GM21515 (cell line): ENCODE results near the gene C18orf63.
"Not testable (repeated sequence)": the region's sequence is repeated elsewhere in the genome, so short reads cannot be mapped to it uniquely, and the experiment has no call there.

Experiments
- ATAC-seq: cut with Tn5 transposase; IDR thresholded peaks from one replicate; pipeline ENCODE4 v1.9.1; 2021; ENCODE audit not compliant: unreplicated experiment

C18orf63 gene

DNA sequence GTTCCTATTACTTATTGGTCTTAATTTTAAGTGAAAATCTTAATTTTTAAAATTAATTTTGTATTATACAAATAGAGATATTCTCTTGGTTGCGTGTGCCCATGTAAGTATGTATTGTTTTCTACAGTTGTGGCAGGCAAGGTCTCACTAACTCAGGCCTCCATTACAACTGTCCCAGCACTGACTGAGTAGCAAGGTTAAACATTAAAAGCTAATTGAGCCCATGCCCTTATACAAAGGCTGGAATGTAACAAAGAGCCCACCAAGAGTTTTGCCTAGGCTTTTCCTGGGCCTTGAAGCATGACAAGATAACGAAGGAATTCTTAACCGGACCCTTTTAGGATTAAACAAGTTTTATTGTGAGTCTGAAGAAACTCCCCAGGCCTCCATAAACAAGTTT is 11.2 kb downstream of the C18orf63 start:
- ATAC-seq, result not testable (repeated sequence)

DNA sequence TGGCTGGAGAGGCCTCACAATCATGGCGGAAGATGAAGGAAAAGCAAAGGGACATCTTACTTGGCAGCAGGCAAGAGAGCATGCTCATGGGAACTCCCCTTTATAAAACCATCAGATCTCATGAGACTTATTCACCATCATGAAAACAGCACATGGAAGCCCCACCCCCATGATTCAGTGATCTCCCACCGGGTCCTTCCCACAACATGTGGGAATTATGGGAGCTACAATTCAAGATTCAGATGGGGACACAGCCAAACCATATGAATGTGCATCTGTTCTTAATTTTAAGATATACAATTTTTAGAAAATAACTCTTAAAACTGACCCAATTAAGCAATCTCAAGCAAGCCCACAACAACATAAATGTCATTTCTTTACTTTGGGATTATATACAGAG is 12.6 kb downstream of the C18orf63 start:
- no peak for ATAC-seq

DNA sequence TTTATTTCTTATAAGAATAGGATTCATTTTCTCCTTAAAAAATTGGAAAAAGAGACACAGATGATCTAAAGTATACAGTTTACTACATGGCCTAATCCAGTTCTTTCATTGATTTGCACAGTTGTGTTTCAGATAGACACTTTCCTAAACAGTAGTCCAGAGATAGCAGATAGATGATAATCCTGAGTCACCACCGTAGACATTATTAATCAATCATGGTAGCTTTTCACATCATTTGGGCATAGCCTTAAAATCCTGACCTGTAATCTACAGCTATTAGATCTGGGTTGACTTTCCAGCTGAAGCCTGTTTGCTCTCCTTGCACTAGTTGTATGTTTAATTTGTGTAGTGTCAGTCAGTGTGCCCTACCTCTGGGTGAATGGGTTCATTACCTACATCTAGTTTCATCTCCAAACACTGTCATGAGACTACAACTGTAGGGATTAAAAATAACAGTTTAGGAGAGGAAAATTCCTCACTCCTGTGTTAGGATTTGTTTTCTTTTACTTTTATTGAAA is 14.1 kb downstream of the C18orf63 start:
- ATAC-seq, result no peak

DNA sequence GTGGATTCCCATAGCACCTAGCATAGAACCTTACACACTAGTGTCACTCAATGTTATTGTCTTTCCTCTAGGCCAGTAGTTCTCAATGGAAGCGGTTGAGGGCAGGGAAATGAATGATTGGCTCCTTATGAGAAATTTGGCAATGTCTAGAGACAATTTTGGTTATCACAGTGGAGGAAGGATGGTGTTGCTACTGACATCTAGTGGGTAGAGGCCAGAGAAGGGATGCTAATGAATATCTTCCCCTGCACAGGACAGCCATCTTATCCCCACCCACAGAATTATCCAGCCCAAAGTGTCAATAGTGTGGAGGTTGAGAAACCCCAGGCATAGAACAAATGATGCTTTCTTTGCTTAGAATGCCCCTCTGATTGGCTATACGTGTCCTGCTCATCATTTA is 15.8 kb downstream of the C18orf63 start:
- ATAC-seq, result no peak

DNA sequence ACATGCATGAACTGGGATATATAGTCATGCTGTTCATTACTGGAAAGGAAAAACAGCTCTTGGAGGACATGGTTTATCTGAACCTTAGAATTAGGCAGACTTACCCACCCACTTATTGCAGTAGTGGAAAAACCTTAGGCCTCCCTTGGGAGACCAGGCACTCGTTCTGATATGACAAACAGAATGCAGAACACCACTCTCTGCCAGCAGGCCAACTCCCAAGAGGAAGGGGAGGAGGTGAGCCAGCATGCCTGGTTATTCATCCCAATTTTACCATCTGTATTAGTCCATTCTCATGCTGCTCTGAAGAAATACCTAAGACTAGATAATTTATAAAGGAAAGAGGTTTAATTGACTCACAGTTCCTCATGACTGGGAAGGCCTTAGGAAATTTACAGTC is 17.5 kb downstream of the C18orf63 start:
- no peak for ATAC-seq

DNA sequence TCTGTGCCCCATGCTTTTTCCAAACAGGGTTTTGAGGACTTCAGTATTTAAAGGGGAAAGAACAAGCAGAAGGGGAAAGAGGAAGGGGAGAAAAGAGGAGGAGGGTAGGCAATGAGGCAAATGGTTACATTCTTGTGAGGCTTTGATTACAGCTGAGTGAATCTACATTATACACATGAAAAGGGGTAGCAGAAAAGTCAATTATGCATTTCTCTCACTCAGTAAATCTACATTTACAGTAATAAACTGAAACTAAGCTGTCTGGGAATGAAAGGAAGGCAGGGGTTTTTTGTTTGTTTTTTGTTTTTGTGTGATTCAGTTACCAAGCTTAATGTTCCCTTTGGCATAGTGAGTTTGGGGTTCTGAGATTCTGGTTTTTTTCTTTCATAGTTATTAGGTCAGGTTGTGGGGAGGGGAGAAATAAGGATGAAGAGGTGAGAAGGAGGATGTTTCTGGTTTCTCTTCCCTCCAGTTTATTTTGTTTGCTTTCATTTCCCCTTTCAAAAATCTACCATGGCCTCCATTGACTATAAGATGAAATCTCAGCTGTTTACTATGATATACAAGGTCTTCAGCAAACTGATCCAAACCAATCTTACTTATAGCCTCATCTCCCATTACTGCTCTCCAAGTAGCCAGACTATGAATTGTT is 18.7 kb downstream of the C18orf63 start:
- peak; percentile 66 for ATAC-seq

DNA sequence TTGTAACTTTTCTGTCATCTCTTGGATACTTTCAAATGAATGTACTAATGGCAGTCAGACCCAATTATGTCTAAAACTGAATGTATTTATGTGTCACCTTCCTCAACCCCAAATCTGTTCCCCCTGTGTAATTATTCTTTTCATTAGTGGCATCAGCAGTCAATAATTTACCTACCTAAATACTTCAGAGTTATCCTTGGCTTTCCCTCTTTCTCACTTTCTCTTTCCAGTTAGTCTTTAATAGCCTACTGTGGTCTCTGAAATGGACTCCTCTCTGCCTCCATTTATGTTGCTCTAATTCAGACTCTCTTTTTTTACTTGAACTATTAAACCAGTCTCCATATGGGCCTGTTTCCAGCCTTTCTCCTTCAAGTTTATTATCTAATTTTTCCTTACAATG is 21.0 kb downstream of the C18orf63 start:
- no peak for ATAC-seq

DNA sequence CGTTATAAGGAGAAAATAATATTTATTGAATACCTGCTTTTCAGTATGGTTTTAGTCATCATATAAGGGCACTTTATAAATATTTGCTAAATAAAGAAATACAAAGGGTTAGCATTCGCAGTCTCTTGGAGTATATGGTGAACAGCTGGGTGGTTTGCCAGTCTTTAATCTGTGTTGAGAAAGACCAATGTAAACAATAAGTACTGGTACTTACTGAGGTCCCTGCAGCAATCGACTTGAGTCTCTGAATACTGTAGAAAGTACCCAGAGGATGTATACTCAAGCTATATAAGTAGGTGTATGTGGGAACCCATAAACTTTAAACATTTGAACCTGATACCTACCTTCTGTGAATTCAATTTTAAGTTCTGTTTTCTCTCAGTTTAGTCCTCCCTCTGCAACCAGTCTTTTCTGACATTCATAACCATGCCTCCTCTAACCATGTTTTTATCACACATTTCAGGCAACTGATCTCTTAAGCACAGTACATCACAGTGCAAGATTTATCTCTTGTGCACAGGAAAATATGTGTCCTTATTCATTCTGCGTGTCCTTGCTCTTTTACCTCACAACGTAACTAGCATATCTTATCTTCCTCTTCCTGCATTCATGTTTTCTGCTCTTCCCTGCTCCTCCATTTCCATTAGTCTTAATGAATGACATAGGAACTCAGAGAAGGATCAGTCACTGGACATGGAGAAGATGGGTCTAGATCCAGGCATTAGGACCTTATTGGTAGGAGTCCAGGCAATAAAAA is 21.7 kb downstream of the C18orf63 start:
- no peak for ATAC-seq

DNA sequence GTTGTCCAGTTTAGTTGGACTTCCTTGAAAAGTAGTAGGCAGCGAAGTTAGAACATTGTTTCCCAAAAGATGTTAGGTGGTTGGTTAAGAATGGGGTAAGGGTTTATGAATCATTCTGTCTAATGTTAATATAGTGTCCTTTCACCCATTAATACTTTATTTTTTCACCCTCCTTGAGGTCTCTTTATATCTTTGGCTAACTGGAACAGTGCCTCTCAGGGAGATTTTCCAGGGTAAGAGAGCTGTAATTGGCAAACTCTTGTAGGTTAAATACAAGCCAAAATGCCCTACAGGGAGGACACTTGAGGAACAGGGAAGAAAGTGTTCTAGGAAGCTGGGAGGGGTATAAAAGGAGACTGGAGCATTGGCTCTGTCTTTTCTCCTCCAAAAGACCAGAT is 22.3 kb downstream of the C18orf63 start:
- no peak for ATAC-seq

DNA sequence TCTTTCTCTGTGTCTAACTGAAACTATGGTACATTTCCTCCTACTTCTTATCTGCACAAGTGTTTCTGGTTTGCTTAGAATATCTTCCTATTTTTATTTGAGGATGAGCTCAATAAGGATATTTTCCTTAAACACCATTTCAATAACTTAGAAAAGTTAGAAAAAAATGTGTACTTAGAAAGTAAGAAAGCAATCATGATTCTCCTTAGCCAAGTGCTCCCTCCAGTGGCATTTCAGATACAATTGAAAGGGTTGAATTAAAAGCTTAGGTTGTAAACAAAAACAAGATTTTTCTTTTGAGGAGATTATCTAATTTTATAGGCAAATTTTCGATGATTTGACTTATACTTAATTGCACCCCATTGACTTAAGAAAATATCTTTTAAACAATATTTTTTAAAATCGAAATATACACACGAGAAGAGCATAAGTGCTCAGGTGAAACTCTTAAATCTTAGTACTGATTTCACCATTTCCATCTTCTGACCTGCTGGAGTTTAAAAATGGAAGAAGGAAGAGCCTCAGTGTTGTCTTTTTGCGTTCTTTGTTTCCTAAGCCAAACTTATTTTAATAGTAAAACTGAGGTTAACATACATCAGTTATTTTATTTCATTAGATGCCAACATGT is 26.9 kb downstream of the C18orf63 start:
- ATAC-seq, result no peak

DNA sequence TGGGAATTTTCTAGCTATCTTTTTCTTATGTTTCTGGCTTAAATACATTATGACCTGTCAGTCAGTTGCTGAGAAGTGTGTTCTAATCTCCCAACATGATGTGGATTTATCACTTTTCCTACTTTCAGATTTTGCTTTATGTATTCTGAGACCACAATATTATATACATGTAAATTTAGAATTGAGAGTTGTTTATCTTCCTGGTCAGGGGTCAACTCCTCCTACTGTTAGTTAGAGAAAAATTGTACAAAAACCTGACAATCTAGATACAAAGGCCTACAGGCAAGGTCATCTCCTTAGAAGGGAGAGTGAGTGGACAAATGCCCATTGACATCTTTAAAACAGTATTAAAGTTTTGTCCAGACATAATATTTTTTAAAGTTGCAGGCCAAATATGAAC is 30.6 kb downstream of the C18orf63 start:
- ATAC-seq, result no peak

DNA sequence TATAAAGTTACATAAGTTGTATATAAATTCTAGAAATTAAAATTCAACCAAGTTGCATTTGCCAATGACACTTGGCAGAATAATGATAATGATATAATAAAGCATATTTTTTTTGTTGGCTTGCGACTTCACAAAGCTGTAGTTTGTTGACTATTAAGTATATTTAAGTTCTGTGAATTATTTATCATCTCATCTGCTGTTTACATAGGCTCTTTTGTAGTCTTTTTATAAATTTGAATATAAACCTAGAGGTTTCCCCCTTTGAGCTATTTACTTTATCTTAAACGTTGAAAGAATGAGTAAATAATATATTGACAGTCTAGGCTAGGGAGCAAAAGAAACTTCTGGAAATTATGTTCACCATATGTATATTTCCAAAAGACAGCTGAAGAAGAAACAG is 32.9 kb downstream of the C18orf63 start:
- ATAC-seq, result no peak

DNA sequence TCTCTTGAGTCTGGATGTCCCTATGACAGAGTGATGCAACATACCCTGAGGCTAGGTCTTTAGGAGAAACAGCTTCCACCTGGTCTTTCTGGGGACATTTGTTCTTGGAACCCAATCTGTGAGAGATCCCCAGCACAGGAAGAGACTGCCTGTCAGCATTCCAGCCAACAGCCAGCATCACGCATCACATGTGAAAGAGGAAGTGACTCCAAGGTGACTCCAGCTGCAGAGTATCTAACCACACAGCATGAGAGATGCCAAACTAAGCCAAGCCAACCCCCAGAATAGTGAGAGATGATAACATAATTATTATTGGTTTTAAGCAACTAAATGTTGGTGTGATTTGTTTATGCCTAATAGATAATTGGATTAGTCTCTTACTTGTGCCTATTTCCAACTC is 35.7 kb downstream of the C18orf63 start:
- ATAC-seq, result peak; percentile 54

DNA sequence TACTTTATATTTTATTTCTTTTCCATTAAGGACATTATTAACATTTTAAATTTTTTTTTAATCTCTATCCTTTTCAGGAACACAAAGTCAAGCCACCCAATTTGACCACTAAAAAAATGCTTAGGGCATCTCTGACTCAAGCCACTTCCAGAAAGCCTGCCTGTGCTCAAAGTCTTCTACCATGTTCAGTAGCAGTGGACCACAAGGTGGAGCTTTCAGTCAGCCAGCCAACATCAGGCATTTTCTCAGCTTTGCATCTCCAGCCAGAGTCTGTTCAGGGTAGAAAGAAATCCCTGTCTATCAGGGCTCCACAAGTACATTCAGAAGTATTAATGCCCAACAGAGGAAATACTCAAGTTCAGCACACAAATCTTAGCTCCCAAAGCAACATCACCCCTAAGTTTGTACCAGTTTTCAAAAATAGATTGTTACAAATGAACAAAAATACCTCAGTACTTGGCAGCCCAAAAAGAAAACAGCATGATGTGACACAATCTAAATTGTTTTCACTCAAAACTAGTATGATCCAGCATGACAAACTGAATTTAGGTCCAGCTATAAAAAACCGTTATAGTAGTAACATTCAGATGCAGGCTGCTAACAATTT is 37.6 kb downstream of the C18orf63 start:
- peak; percentile 57 for ATAC-seq

DNA sequence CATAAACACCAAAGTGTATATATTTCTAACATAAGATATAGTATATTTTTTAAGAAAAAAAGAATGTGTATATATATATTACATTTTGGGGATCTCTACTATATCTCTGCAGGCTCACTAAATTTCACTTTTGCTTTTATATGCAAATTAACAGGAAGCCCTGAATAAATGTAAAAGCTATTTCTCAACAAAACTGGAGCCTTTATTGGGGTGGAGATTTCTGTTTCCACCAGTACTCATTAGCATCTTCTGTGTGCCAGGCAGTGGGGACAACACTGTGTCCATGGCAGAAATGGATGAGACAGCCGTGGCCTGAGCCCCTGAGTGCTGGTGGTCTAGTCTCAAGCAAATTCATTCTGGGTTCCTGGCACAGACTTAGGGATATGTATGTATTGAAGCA is 41.3 kb downstream of the C18orf63 start:
- peak; percentile 56 for ATAC-seq

DNA sequence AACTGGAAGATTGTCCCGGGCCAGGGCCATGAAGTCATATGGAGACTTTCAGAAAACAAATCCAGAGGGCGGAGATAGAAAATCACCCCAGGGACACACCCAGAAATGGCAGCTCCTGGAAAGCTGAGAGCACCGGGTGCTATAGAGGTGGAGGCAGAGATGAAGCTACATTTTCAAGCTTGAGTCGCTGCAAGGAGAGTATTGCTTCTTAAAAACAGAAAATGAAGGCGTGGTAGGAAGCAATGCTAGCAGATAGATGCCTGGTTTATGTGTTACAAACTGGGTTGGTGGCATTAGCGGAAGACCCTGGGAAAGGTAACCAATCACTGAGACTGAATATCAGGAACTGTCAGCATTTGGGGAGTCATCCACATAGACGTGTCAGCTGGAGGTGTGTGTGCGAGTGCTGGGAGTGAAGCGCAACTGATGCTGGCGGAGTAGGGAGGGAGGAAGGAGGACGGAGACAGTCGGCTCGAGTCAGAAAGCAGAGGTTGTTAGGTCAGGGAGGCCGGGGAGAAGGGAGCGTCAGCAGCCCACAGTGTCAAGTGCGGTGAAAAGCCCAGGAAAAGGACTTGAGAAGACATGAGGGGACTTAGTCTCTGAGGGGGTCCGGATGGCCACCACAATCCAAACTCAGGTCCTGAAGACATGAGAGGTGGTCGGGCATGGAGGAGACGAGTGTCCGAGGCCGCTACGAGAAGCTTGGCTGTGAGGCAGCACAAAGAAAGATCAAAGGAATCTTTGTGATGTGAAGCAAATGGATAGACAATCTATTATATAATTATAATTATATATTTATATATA is 45.4 kb downstream of the C18orf63 start:
- no peak for ATAC-seq

DNA sequence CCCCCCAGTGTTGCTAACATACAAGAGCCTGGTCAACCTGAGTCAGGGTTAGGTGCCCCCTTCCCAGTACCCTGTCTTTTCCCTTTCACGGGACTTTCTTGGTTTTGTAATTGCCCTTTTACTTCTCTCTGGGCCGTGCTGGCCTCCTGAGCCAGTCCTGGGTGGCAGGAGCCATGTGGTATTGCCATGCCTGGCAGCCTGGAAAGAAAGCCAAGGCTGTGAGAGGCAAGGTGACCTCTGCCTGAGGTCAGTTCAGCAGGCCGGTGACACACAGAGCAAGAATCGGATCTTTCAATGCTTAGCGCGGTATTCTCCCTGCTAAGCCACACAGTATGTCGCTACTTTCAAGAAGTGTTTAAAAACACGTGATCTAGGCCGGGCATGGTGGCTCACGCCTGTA is 52.3 kb downstream of the C18orf63 start:
- no peak for ATAC-seq

DNA sequence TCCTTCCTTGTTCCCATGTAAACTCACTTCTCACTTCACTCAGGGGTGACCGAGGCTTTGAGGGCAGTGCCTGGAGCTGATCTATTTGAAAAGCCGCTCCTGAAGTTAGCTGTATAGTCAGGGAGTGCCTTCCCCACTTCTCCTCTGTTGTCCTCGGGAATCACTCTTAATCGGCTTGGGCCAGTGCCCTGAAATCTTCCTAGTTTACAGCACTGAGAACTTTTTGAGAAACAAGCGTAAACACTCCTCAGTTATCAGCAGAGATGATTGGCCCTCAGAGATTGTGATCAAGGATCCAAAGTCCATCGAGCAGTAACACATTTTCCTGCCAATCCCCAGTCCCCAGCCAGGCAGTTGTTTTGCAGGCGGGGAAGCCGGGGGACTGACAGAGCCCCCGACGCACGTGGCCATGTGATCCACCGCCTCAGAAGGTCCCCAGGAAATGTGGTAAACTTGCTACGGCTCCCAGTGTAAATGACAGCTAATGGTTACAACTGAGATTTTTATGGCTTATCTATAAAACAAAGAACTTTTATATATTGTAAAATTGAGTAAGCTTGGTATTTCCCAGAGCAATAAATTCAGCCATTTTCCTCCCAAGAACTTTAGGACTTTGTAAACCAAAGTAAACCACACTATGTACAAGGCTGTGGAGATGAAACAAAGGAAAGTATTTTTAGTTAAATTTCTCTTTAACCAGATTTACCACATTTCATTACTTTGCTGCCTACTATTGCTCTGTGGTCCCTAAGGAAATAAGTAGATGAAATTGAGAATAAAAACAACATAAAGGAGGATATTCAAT is 53.5 kb downstream of the C18orf63 start:
- ATAC-seq, result no peak

DNA sequence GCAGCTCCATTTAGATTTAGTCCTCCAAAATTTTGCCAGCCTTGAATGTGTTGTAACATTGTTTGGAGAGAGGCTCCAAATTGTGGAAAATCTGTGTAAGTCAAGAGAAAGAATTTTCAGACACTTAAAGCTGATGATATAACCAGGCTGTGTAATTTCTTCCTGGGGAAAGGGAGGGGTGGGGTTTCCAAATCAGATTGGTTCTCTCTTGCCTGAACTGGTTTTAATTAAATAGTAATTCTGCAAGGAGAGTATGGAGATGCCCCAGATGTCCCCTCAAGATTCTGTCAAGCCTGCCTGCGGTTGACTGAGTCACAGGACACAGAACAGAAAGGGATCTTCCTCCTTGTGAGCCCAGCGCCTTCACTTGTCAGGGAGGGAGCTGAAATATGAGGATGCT is 54.5 kb downstream of the C18orf63 start:
- no peak for ATAC-seq

DNA sequence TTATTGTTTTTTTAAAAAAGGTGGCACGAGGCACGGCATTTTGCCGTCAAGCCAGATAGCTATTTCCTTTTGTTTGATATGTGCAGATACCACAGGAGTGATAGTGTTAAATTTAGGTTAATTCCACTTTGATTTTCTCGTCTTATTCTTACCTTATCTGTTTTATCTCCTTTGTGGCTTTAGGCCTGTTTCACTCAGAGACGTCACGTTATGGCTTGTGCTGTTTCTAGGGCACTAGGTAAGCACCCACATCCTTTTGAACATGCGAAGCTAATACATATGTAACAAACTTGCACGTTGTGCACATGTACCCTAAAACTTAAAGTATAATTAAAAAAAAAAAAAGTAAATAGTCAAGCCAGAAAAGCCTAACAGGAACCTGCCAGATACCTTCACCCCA is 57.8 kb downstream of the C18orf63 start:
- ATAC-seq, result no peak
